Psoas muscle (tissue), 8 donors: ENCODE data around the gene RUVBL1. TPM values are rescaled to one million over a fixed set of nuclear protein-coding genes. Genes with fewer than 3 reads are reported as not detected.

Experiments
- ATAC-seq, 4 donors: fragments of 200-7000 bp; cut with Tn5 transposase; one replicate each; pipeline ENCODE4 v1.9.1; 2020; ENCODE audit warnings: moderate library complexity in 3 of 4, mild to moderate bottlenecking in 2 of 4
- DNase-seq, 2 donors: peaks; one replicate each; pipeline ENCODE4 v3.0.0-alpha.2; 2020
- H3K27ac ChIP-seq: fragments of 200-600 bp; one replicate; pipeline ENCODE4 v1.8.0; 2022
- H3K27me3 ChIP-seq, 3 donors: fragments of 200-600 bp in 1 of 3; one replicate each; pipeline versions ENCODE4 v1.6.1 to v1.8.0; 2013 to 2022; ENCODE audit warnings: low read length in 2 of 3, mild to moderate bottlenecking in 2 of 3, moderate library complexity in 1 of 3; ENCODE audit not compliant: insufficient read depth in 3 of 3
- H3K36me3 ChIP-seq, 2 donors: fragments of 200-600 bp in 1 of 2; one replicate each; pipeline versions ENCODE4 v1.6.1 to v1.8.0; 2013 to 2022; ENCODE audit warnings: low read depth in 1 of 2, mild to moderate bottlenecking in 1 of 2, moderate library complexity in 1 of 2; ENCODE audit not compliant: insufficient read depth in 1 of 2
- H3K4me1 ChIP-seq: fragments of 200-600 bp; one replicate; pipeline ENCODE4 v1.8.0; 2022
- H3K4me3 ChIP-seq: fragments of 200-600 bp; one replicate; pipeline ENCODE4 v1.8.0; 2022; ENCODE audit warnings: mild to moderate bottlenecking
- H3K9me3 ChIP-seq: fragments of 200-600 bp; one replicate; pipeline ENCODE4 v1.8.0; 2022
- CTCF ChIP-seq: fragments of 200-600 bp; IDR thresholded peaks from one replicate; pipeline ENCODE4 v1.8.0; 2022; ENCODE audit warnings: antibody characterized with exemption
- WGBS, 3 donors: extraction: QIAGEN DNeasy Blood & Tissue Kit; methylation state at CpG; one replicate each; pipeline versions ENCODE4 v1.1.6 to v1.1.7; 2013; 5-methylcytosine and 5-hydroxymethylcytosine counted together
- intact Hi-C, 2 donors: fragments of 100-400 bp; cut with DNase I; formaldehyde crosslinking; loops; one replicate each; pipeline versions ENCODE4 v1.11.0 to v1.14.2; 2022
- polyA plus RNA-seq, 3 donors: library from polyadenylated mRNA; stranded (reverse); fragments of 200-250 nt; gene quantifications; one replicate each; pipeline ENCODE4 v1.2.3, GENCODE V29; 2013
- total RNA-seq, 4 donors: library from RNA; stranded (reverse); fragmentation: NEBNext Ultra II Directional in 2 of 4; extraction: Animal tissue kit (Norgen Biotek cat#: 25700) in 2 of 4; gene quantifications; one replicate each; pipeline versions ENCODE4 v1.2.1 to v1.2.4, GENCODE V29; 2021 to 2023
- donor health status: healthy with polysubstance abuse.
- donor health status: DM: no; HTN: no; CAD: no; lungs with moderate emphysema.
- donor health status: Bipolar disorder and iron deficiency.
- donor health status: healthy.
- donor health status: DM: yes; HTN: yes; CAD: no.
- donor health status: DM: no; HTN: no; CAD: no.
- donor health status: DM: no; HTN: no; CAD: no.
- donor health status: DM: yes; HTN: yes; CAD: no.

The RUVBL1 gene
- total and polyA plus RNA-seq, 7 donors = 12.9 to 53.9 (median 19.6) TPM

GRCh38 chr3:128062033-128062745 lies 61.4 kb downstream of the RUVBL1 start:
- H3K27ac ChIP-seq = no peak overlapping the region
- ATAC-seq (peak in 3 of 4 donors; percentile 28 to 38 (median 32)), DNase-seq (no peak)
- no peaks in the 10 kb centered on the region for H3K27me3 ChIP-seq
- no peaks in the 10 kb centered on the region for H3K9me3 ChIP-seq
- H3K4me1 ChIP-seq = no peaks in the 10 kb centered on the region
- H3K4me3 ChIP-seq = no peak overlapping the region
- 47 to 58% (median 49%) methylated on average over 8 of the region's 8 CpGs for WGBS, 3 donors
- intact Hi-C loops = no loop called here
- TF ChIP-seq CTCF = no peak
- peaks cover 18 to 98% of the 10 kb centered on the region in 2 donors for H3K36me3 ChIP-seq

- intact Hi-C loops = no loop called here
- no peak for ATAC-seq
- no peaks in the 10 kb centered on the region for H3K27me3 ChIP-seq
- no peak overlapping the region for H3K4me3 ChIP-seq
- no peak for TF ChIP-seq CTCF
- no peaks in the 10 kb centered on the region for H3K4me1 ChIP-seq
- DNase-seq = no peak
- 78 to 86% (median 79%) methylated on average over 11 of the region's 11 CpGs for WGBS, 3 donors
- H3K27ac ChIP-seq = no peak overlapping the region
- H3K9me3 ChIP-seq = no peaks in the 10 kb centered on the region
- H3K36me3 ChIP-seq = peaks cover 20 to 98% of the 10 kb centered on the region in 2 donors
Observed at GRCh38 chr3:128060473-128061381, 62.9 kb downstream of the RUVBL1 start.

- Histone ChIP-seq H3K9me3 (no peaks in the 10 kb centered on the region), H3K36me3 (peaks cover 25 to 65% of the 10 kb centered on the region in 2 donors), H3K27ac (no peak overlapping the region), H3K4me3 (no peak overlapping the region), H3K4me1 (peaks cover 26% of the 10 kb centered on the region), H3K27me3 (no peaks in the 10 kb centered on the region)
- 37 to 86% (median 69%) methylated on average over 4 of the region's 4 CpGs for WGBS, 3 donors
- DNase-seq (no peak), ATAC-seq (no peak)
- TF ChIP-seq CTCF = no peak
- intact Hi-C loops = no loop called here
Observed at GRCh38 chr3:128056258-128056657, 67.4 kb downstream of the RUVBL1 start.

GRCh38 chr3:128054367-128054766 lies 69.2 kb downstream of the RUVBL1 start:
- Histone ChIP-seq H3K9me3 (no peaks in the 10 kb centered on the region), H3K4me1 (peaks cover 30% of the 10 kb centered on the region), H3K27ac (peak overlapping the region; percentile 100), H3K4me3 (peak overlapping the region; percentile 98), H3K36me3 (peaks cover 19 to 46% of the 10 kb centered on the region in 2 donors), H3K27me3 (no peaks in the 10 kb centered on the region)
- 38 to 43% (median 41%) methylated on average over 3 of the region's 3 CpGs for WGBS, 3 donors
- no peak for TF ChIP-seq CTCF
- DNase-seq (no peak), ATAC-seq (peak; percentile 53 to 73 (median 61))
- intact Hi-C loops = no loop called here
